Osteocyte (in vitro differentiated cells): Measurements from ENCODE around the gene CASP8. TPM values are rescaled to one million over a fixed set of nuclear protein-coding genes. Genes with fewer than 3 reads are reported as not detected.

ENCODE experiments used
- DNase-seq: peaks from one replicate; pipeline ENCODE4 v3.0.0; 2021; ENCODE audit warnings: mixed read lengths; ENCODE audit not compliant: unreplicated experiment; ENCODE audit errors: extremely low spot score
- H3K27ac Mint-ChIP-seq: one replicate; pipeline ENCODE4 v1.8.0; 2021; ENCODE audit warnings: mild to moderate bottlenecking, mixed read lengths; ENCODE audit not compliant: unreplicated experiment
- H3K27me3 Mint-ChIP-seq: one replicate; pipeline ENCODE4 v1.8.0; 2021; ENCODE audit warnings: mixed read lengths; ENCODE audit not compliant: unreplicated experiment
- H3K36me3 Mint-ChIP-seq: one replicate; pipeline ENCODE4 v1.8.0; 2021; ENCODE audit warnings: mixed read lengths; ENCODE audit not compliant: unreplicated experiment
- H3K4me1 Mint-ChIP-seq: one replicate; pipeline ENCODE4 v1.8.0; 2021; ENCODE audit warnings: mixed read lengths; ENCODE audit not compliant: unreplicated experiment
- H3K4me3 Mint-ChIP-seq: one replicate; pipeline ENCODE4 v1.8.0; 2021; ENCODE audit warnings: mild to moderate bottlenecking, moderate library complexity, mixed read lengths; ENCODE audit not compliant: unreplicated experiment
- H3K9me3 Mint-ChIP-seq: one replicate; pipeline ENCODE4 v1.8.0; 2021; ENCODE audit warnings: mixed read lengths; ENCODE audit not compliant: unreplicated experiment
- total RNA-seq: library from RNA; stranded (reverse); gene quantifications from 2 replicates; pipeline ENCODE4 v1.2.1, GENCODE V29; 2021
- TF ChIP-seq, protein P1 (sequence below): fragments of 200-600 bp; sonication (generic); IDR thresholded peaks from 2 replicates; pipeline ENCODE4 v1.5.0; 2021; ENCODE audit warnings: antibody characterized with exemption, mild to moderate bottlenecking, moderate library complexity

Gene CASP8
- total RNA-seq, 1 donor from 2014 or later = 11.4 TPM

GRCh38 chr2:201264472-201265173, 4.3 kb downstream of the CASP8 start:
- TF ChIP-seq, protein P1, sequence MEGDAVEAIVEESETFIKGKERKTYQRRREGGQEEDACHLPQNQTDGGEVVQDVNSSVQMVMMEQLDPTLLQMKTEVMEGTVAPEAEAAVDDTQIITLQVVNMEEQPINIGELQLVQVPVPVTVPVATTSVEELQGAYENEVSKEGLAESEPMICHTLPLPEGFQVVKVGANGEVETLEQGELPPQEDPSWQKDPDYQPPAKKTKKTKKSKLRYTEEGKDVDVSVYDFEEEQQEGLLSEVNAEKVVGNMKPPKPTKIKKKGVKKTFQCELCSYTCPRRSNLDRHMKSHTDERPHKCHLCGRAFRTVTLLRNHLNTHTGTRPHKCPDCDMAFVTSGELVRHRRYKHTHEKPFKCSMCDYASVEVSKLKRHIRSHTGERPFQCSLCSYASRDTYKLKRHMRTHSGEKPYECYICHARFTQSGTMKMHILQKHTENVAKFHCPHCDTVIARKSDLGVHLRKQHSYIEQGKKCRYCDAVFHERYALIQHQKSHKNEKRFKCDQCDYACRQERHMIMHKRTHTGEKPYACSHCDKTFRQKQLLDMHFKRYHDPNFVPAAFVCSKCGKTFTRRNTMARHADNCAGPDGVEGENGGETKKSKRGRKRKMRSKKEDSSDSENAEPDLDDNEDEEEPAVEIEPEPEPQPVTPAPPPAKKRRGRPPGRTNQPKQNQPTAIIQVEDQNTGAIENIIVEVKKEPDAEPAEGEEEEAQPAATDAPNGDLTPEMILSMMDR = no peak
- Mint-ChIP-seq H3K4me1 (peaks cover 22% of the 10 kb centered on the region), H3K4me3 (no peak overlapping the region), H3K27ac (no peak overlapping the region), H3K9me3 (no peaks in the 10 kb centered on the region), H3K27me3 (no peaks in the 10 kb centered on the region), H3K36me3 (peaks cover 11% of the 10 kb centered on the region)
- DNase-seq = no peak

DNA sequence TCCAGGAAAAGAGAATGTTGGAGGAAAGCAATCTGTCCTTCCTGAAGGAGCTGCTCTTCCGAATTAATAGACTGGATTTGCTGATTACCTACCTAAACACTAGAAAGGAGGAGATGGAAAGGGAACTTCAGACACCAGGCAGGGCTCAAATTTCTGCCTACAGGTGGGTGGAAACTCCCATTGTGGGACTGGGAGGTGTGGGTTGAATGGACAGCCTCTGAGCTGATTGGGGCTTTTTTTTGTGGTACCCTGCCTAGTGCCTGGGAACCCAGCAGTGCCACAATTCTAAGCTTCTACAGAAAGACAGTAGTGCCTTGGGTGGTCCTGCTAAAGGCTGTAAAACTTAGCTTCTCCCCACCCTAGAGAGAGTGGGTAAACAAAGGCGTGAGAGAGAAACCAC, 6.3 kb downstream of the CASP8 start:
- Mint-ChIP-seq H3K9me3 (no peaks in the 10 kb centered on the region), H3K4me3 (no peak overlapping the region), H3K27me3 (no peaks in the 10 kb centered on the region)

DNA sequence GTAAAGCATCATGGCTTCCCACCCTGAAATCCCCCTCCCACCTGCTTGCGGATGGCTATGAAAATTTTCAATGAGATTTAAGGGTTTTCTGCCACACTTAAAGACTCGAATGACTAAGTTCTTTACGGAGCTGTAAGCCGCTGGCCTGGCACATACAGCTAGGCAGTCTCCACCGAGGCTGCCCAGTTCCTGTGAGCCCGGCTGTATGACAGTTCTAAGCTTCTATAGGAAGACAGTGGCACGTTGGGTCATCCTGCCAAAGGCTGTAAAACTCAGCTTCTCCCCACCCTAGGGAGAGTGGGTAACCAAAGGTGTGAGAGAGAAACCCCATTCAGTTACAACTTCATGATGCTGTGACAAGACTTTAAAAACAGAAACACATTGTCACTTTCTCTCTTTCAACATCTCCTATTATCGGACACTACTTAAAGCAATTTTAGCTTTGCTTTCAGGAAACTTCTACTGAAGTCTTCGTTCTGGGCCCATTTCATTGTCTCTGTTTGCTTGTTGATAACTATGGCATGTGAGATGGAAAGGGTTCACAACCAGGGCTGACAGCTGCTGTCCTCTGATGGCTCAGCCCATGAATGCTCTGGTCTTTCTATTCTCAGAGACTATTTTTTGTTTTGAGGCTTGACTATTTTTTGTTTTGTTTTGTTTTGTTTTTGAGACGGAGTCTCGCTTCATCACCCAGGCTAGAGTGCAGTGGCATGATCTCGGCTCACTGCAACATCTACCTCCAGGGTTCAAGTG, 7.1 kb downstream of the CASP8 start:
- Mint-ChIP-seq H3K4me1 (peaks cover 9% of the 10 kb centered on the region), H3K27me3 (no peaks in the 10 kb centered on the region), H3K4me3 (no peak overlapping the region), H3K27ac (no peak overlapping the region), H3K36me3 (peaks cover 23% of the 10 kb centered on the region), H3K9me3 (no peaks in the 10 kb centered on the region)
- DNase-seq = no peak
- TF ChIP-seq, protein P1 = no peak

More for the DNA sequence above, 6.3 kb downstream of the CASP8 start:
- Mint-ChIP-seq H3K4me1 (peaks cover 14% of the 10 kb centered on the region), H3K36me3 (peaks cover 19% of the 10 kb centered on the region), H3K27ac (no peak overlapping the region)
- DNase-seq = no peak
- TF ChIP-seq, protein P1 = no peak

DNA sequence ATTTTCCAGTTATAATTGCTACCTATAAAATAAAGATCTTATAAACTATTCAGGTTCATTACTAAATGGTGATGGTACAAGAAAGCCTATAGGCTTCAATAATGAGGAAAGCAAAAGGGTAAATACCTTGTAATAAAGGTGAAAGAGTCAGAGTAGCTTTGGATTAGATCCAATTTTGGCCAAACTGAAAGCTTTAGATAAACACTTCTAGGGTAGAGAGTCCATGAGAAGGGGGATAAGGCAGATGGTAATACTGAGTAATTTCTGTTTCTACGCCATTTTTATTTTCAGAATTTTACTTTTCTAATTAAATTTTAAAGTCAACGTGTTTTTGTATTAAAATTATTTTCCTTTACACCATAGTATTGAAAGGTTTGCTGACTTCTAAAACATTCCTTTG, 9.4 kb downstream of the CASP8 start:
- DNase-seq = no peak
- TF ChIP-seq, protein P1 = no peak
- Mint-ChIP-seq H3K36me3 (peaks cover 33% of the 10 kb centered on the region), H3K9me3 (no peaks in the 10 kb centered on the region), H3K4me1 (no peaks in the 10 kb centered on the region), H3K27ac (no peak overlapping the region), H3K27me3 (no peaks in the 10 kb centered on the region), H3K4me3 (no peak overlapping the region)

DNA sequence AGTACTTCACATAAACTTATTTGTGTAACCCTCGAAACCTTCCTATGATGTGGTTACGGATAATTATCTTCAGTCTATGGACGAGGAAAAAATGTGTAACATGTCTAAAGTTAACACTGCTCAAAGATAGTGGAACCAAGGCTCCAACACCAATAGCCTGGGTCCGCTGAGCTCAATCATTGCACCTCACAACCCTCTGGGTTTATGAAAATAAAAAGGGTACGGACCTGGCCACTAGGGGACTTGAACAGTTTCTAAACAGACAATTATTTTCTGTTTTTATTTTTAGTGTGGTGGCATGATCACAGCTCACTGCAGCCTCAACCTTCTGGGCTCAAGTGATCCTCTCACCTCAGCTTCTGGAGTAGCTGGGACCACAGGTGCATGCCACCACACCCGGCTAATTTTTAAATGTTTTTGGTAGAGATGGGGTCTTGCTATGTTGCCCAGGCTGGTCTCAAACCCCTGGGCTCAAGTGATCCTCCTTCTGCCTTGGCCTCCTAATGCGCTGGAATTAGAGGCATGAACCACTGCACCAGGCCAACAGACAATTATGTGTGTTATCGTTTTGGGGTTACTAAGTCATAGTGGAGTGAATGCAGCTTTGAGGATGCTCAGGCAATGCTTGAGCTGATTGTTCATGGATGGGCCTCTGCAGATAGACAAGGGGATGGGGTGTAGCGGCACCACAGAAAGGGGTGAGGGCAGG, 10.1 kb downstream of the CASP8 start:
- TF ChIP-seq, protein P1 = no peak
- no peak overlapping the region for H3K27ac Mint-ChIP-seq

More for the DNA sequence above, 10.1 kb downstream of the CASP8 start:
- Mint-ChIP-seq H3K9me3 (no peaks in the 10 kb centered on the region), H3K36me3 (peaks cover 40% of the 10 kb centered on the region), H3K27me3 (no peaks in the 10 kb centered on the region), H3K4me1 (no peaks in the 10 kb centered on the region), H3K4me3 (no peak overlapping the region)
- DNase-seq = no peak
